NCI-H2081 (cell line): ENCODE measurements around the gene RTP5.
A peak's percentile ranks its signal among the peaks of the same experiment; 100 is the strongest.
"Not testable (repeated sequence)": the region's sequence is repeated elsewhere in the genome, so short reads cannot be mapped to it uniquely, and the experiment has no call there.

Experiments
- DNase-seq, 2 experiments: peaks; one replicate each; lab custom pipeline; 2025; lab: John Stamatoyannopoulos, UW

RTP5 gene

DNA sequence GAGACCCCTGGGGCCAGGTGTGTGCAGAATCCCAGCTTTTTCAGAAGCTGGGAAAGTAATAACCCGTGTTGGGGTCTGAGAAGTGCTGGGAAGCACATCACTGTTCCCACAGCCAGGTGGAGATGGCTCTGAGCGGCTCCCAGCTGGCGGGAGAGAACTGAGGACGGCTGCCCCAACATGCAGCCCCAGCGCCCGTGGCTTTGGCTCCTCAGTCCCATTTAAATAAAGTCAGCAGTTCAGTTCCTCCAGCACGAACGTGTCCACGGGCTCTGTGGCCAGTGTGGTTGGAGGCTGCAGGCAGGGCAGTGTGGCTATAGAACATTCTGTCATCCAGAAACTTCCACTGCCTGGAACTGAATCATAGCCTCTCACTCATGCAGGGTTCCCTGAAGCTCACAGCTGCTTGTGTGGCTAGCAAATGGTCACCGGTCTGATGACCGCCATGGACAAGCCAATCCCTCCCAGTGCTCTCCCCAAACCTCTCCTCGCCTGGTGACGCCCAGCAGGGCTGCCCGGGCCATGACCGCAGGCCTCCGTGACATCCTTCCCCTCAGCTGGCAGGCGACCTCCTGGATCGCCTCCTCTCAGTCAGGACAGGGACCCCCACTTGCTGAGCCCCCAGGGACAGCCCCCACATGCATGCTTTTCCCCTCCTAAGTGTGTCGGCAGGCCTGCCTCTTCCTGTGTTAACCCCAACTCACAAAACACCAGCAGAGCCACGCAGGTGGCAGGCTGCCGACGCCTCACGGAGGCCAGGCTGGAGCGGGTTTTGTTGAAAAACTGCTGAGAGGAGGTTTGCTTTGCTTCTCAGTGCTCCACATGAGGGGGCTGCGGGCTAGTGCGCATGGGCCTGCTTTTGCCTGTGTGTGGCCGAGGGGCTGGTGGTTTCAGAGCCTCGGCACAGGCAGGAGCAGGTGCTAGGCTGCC lies 1.3 kb downstream of the RTP5 start:
- peak in 1 of 2 experiments; percentile 36 for DNase-seq

- DNase-seq: no peak
These were observed 2.2 kb downstream of the RTP5 start for GRCh38 chr2:241871538-241872312.

DNA sequence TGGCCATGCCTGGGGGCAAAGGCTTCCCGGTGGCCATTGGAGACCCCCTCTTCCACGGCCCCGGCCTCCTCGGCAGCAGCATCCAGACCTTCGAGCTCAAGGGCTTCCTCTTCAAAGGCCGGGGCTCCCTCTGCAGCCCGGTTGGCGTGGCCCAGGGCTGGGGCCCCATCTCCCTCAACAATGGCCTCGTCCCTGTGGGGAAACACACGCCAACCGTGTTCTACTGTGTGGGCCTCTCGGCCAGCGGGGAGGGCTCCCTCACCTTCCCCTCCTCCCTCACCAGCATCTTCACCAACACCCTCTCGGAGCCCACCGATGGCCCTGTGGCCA lies 2.7 kb downstream of the RTP5 start:
- DNase-seq: no peak

DNA sequence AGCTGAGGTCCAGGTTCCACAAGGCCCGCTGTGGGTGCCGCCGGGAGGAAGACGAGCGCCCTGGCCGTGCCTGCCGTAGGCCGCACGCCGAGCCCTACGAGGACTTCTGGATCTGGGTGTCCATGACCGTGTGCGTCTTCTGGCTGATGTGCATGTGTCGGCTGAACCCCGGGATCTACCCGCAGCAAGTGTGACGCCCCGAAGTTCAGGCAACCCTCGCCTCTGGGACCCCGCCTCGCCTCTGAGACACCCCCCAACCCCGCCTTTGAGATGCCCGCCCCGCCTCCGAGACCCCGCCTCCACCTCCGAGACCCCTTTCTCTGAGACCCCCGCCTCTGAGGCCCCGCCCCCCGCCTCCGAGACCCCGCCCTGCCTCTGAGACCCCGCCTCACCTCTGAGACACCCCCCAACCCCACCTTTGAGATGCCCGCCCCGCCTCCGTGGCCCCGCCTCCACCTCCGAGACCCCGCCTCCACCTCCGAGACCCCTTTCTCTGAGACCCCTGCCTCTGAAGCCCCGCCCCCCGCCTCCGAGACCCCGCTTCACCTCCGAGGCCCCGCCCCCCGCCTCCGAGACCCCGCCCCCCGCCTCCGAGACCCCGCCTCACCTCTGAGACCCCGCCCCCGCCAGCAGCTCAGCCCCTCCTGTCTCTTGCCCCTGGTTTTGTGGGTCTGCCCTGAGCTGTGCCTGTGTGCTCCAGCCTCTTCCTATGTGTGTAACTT lies 3.7 kb downstream of the RTP5 start:
- DNase-seq: no peak

- DNase-seq: no peak
These were observed 4.2 kb downstream of the RTP5 start for GRCh38 chr2:241873803-241874110.

- no peak for DNase-seq
These were observed 4.9 kb downstream of the RTP5 start for GRCh38 chr2:241874277-241874925.

DNA sequence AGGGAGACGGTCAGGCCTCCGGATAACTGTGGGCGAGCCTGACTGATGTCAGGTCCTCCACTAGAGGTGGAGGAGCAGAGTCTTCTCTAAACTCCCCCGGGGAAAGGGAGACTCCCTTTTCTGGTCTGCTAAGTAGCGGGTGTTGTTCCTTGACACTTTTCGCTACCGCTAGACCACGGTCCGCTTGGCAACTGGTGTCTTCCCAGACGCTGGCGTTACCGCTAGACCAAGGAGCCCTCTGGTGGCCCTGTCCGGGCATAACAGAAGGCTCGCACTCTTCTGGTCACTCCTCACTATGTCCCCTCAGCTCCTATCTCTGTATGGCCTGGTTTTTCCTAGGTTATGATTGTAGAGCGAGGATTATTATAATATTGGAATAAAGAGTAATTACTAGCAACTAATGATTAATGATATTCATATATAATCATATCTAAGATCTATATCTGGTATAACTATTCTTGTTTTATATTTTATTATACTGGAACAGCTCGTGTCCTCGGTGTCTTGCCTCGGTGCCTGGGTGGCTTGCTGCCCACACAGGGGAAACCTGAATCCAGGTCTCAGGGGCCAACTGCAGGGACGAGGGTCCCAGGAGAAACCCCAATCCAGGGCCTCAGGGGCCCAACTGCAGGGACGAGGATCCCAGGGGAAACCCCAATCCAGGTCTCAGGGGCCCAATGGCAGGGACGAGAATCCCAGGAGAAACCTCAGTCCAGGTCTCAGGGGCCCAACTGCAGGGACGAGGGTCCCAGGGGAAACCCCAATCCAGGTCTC lies 6.4 kb downstream of the RTP5 start:
- DNase-seq: not testable (repeated sequence)

DNA sequence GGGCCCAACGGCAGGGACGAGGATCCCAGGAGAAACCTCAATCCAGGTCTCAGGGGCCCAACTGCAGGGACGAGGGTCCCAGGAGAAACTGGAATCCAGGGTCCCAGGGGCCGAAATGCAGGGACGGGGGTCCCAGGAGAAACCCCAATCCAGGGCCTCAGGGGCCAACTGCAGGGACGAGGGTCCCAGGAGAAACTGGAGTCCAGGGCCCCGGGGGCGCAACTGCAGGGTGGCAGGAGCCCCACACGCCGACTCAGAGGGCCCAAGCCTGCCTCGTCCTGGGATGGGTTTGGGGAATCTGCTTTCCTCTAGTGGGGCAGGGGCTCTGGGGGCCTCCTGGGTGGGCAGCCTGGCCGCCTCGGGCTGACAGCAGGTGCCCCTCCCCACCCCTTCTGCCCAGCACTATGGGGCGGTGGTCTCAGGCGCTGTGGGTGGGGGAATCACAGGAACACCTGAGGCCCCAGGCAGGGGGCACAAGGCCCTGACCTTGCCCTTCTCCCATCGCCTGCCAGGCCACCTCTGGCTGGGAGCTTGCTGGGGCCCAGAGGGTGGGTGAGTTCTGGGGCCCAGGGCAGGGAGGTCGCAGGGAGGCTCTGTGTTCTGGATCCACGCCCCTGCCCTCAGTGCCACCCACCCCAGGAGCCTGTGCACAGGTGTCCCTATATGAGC lies 7.1 kb downstream of the RTP5 start:
- DNase-seq: no peak

DNA sequence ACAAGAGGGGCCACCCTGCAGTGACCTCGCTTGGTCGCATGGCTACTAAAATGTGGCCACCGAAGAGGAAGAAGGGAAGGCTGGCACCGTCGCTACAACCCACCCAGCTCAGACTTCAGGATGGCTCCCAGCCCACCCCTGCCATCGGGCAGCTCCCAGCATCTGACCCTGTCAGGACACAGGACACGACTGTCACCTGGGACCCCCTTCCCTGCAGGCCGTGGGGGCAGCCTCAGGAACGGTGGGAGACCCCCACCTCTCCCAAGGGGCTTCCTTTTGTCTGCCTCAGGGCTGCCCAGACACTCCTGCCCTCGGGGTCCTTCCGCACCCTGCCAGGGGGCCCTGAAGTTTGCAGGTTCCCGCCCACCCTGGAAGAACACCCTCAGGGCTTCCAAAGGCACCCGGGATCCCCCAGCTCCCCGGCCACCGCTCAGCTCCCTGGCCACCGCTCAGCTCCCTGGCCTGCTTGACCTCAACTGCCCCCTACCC lies 7.7 kb downstream of the RTP5 start:
- no peak for DNase-seq

GRCh38 chr2:241877989-241878970 lies 8.8 kb downstream of the RTP5 start:
- DNase-seq: peak; percentile 61 to 77

DNA sequence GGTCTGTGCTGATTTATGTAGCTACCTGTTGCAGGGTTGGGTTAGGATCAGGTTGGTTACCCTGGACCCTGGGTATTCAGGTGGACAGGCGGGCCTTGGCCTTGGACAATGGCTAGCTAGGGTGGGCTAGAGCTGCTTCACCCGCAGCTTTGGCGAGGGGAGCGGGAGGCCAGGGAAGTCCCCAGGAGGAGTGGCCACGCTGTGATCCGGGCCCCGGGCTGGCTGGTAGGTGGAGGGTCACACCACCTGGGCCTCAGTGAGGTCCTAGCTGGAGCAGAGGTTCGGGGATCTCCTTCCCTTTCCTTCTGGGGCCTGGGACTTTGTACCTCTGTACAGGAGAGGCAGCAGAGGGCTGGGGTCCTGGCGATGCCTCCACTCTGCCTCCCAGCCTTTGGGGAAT lies 9.8 kb downstream of the RTP5 start:
- DNase-seq: no peak

- no peak for DNase-seq
These were observed 11.0 kb downstream of the RTP5 start for GRCh38 chr2:241880311-241881073.

- DNase-seq: peak; percentile 22 to 59
These were observed 12.6 kb downstream of the RTP5 start for GRCh38 chr2:241882091-241882625.

GRCh38 chr2:241884951-241885290 lies 15.4 kb downstream of the RTP5 start:
- no peak for DNase-seq

GRCh38 chr2:241885291-241885945 lies 15.9 kb downstream of the RTP5 start:
- peak in 1 of 2 experiments; percentile 50 for DNase-seq

DNA sequence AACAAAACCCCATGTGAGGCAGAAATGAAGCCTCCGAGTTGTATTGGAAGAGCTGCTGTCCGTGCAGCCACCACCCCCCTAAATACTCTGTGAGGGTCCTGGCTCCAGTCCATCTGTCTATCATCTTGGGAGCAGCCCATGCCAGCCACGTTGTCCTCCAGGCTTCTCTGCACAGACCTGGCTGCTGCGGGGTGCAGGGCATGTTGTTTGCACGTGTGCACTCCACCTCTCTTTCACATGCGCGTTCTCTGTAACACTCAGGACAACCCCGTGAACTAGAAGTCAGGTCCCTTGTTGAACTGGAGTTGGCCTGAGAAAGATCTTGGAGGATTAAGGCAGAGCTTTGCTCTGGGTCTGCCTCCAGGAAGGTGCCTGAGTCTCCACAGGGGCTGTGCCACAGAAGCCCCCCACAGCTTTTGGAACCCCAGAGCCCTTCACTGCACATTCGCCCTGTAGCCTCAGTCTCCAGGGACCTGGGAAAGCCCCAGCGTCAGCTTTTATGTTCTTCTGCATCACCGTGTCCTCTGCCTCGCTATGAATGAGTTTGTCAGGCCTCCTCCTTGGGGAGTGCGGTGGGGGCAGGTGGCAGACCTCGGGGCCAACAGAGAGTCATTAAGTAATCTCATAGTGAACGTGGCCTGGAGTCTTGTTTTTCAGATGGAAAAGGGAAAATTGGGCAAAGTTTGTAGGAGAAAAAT lies 16.6 kb downstream of the RTP5 start:
- DNase-seq: no peak

DNA sequence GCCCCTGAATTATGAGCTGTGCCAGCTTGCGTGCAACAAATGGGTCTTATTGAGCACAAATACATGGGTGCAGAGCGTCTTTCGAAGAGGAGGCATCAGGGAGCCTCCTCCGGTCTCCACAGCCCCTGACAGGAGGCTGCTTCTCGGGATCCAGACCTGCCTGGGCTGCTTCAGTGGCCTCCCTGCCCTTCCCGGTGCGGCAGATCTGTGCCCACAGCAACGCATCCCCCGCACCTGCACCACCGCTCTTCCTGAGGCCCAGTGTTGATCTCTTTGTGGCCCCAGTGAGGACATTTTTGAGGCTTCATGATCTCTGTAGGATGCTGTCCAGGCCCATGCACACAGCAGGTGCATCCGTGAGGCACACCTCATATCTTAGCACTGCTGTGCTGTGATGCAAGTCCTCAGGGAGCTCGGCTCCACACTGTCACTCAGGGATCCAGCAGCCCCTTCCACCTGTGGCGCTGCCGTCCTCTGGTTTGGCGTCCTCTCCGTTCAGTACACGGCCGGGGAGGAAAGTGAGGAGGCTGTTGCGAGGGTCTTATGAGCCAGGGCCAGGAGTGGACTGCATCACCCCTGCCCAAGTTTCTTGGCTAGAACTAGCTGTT lies 17.4 kb downstream of the RTP5 start:
- no peak for DNase-seq
